GM18511 (cell line): ENCODE data around the gene BCAR3.

Experiments
- ATAC-seq: cut with Tn5 transposase; IDR thresholded peaks from one replicate; pipeline ENCODE4 v1.9.1; 2021; ENCODE audit warnings: mild to moderate bottlenecking, moderate library complexity; ENCODE audit not compliant: unreplicated experiment

BCAR3 gene

DNA sequence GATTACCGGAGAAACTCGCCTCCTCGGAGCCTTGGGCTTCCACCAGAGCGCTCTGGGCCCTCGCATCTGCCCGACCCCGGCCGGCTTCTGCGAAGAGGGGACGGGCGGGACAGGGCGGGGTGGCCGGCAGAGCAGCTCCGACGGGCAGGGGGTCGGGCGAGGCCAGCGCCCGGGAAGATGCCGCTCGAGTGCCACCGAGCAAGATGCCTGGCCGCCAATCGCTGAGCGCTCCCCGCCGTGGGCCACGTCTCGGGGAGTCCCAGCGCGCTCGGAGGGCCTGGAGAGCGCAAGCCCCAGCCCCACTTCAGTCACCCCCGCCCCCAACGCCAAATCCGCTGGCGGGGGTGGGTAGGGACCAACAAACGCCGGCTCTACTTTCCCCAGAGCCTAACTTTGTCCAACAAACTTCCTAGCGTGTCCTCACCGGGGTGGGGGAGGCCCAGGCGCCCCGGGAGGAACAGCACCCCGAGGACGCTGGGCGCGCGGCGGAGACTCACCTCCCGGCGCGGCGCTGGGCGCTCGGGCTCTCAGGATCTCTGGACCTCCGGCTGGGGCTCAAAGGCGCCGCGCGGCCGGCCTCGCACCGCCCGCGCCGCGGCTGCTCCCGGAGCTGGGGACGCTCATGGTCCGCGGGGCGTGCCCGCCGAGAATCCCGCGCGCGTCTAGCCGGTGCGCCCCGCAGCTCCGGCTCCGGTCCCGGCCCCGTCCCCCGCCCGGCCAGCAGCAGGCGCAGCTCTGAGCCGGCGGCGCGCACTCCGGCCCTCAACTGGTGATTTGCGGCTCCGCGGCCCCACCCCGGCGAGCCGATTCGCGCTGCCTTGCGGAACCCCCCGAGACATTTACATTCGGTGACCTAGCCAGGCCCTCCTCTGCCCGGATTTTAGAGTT lies at the start of gene BCAR3:
BCAR3 (minus strand) TSS at position 737 of the 888 bp plus-strand sequence. CDS start 6,907 bp downstream, outside the sequence.
- ATAC-seq, result peak; percentile 70

DNA sequence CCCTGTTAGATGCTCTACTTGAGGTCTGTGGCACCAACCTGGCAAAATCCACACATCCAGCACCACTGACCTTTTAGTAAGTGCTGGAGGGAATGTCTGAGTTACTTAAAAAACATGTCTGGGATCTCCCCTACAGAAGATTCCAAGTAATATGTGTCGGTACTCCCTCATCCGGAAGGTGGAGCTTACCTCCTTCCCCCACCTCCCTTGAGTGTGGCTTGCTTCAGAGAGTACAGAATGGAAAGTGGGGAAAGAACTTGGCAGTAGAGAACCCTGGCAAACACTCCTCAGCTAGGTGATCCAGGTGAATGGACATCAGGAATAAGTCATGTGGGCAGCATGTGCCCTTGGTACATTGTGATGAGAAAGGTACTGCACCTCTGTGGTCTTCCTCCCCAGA lies 49.0 kb upstream of the BCAR3 start:
- no peak for ATAC-seq

DNA sequence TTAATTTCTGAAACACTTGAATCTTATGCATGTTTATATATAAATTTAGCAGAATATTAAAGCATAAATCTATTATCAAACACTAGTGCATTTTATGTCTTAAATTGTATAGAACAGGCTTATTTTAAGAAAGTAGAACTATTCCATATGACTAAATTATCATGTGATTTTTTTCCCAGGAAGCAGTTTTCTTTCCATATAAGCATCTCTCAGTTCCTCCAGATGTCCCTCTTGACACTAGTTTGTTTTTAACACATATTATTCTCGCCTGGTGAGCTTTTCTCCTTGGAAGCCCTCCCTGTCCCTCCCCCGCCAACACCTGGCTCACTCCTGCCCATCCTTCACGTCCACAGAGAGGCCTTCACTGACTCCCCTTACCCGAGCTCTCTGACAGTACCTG lies 48.3 kb upstream of the BCAR3 start:
- no peak for ATAC-seq

DNA sequence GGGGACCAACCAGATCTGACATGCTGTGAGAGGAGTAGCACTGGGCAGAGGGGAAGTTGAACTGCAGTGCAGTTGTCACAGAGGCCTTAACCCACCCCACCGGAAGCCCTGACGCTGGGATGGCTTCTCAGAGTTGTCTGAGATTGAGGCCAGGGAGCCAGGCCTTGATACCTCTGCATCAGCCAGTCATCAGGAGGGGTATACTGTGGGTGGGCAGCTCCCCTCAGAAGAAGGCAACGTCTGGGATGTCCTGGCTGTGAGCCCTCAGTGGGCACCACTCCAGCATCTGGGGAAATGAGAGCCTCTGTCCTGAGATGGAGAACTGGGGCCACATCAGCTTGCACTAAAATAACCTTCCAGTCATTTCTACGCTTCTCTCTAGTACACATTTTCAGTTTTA lies 47.9 kb upstream of the BCAR3 start:
- ATAC-seq, result no peak

DNA sequence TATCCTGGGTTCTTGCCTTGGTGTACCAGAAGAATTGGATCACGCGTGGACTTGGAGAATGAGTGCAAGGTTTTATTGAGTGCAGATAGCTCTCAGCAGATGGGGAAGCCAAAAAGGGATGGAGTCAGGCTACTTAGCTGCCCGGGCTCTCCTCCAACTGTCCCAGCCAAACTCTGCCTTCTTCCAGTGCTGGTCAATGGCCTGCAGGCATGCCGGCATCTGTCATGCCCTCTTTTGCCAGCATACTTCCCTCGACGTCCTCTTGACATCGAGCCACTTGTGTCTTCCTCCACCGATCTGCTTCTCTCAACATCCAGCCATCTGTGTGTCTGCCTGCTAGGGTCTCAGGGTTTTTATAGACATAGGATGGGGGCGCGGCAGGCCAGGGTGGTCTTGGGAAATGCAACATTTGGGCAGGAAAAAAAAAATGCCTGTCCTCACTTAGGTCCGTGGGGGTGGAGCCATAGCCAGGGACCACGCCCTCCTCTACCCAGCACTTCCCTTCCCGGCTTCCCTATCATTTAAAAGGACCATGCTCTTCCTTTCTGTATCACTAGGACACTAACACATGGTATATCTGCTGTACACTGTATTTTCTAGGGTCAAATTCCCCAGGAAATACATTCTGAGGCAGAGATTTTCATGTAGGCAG lies 47.0 kb upstream of the BCAR3 start:
- ATAC-seq, result no peak

DNA sequence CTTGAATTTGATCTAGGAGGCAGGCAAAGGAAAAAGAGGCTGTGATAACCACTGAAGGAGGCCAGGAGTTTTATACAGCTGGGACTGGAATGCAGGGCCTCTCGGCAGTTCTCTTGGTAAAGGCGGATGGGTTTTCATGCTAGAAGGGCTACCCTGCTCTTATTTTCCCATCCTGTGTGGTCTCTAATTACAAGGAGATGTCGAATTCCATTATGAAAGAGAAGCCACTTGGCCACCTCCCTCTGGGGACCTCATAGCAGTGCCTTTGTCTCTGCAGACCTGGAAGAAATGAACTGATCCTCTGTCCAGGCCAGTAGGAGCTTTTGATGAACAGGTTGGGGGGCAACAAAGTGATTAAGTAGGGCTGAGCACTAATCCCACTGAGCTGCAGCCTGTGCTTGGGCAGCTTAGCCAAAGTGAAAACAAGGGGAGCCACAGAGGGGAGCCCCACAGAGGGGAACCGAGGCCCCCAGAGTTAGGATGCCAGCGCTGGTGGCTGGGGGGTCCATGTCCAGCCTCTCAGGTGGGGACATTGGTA lies 42.2 kb upstream of the BCAR3 start:
- ATAC-seq, result no peak

DNA sequence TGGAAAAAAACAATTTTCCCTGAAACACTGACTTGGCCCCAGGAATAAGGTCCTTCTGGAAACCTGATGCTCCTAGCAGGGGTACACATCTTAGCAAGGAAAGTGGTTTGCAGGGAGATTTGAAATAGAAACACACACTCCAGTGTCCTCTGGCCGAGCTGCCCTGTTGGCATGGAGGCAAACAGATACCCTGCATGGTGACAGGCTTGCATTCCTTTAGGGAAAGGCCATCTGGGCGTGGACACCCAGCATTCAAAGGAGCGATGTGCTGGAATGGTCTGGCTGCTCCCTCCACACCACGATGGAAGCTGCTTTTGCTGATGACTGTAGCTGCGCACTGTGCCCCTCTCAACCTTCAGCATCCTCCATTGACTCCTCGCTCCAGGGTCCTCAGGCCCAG lies 41.5 kb upstream of the BCAR3 start:
- ATAC-seq, result no peak

DNA sequence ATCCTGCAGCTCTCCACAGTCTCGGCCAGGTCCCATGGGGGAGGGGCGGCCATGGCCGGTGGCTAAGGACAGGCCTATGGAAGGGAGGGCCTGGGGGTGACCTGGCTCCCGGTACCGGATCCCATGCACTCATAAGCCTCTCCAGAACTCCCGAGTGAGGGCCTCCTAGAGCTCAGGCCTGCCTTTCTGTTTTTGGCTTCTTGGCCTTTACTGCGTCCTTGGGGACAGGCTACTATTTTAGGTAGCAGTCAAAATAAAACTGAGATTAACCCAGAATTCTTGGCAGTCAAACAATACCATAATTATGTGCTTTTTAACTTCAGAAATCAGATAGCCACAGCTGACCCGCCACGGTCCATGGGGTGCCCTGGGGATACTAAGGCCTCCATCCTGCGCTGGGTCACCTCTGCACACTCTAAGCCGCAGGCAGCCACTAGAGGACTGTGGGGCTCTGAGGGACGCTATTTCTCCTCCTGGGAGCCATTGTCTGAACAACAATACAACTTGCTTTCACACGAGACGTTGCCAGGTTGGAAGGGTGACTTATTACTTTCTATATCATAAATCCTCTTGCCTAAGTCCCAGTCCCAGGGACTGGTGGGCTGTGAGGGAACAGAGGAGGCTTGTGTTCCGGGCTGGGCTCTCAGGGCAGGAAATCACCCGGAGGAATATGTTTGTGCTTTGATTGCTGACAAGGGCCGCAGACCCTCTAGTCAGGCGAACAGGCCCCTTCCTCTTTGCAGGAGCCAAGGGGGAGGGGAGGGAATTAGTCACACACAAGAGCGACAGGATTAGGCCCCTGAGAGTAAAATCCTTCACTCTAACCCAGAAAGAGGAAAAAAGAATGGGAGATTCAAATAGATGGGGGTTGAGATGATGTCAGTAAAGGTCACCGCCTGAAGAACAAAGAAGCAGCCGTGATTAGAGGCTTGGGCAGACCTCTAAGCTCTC lies 40.7 kb upstream of the BCAR3 start:
- no peak for ATAC-seq

DNA sequence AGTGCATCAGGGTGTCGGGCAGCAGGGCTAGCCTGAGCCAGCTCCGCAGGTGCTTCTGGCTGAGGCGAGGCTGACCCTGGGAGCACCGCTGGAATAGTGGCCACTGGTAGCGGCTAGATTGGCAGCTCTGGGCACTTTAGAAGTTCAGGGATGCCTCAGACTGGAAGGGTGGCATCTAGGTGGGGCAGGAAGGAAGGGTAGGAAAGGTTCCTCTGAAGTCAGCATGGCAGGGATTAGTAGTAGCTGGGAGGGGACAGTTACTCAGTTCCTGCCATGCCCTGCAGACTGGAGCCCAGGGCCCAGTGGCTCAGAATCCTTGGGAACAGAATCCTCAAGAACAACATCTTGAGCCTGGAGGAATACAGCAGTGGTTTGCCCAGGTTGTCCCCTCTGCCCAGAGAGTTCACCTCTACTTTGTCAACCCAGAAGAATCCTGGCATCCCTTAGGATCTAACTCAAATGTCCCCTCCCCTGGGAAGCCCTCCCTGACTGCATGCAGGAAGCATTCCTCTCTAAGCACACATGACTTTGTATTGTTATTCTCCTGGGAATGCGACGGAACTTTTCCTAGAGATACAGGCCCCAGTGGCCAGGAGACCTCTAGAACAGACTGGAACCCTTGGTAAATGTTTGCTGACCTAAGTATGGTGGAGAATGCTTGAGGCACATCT lies 39.5 kb upstream of the BCAR3 start:
- no peak for ATAC-seq

DNA sequence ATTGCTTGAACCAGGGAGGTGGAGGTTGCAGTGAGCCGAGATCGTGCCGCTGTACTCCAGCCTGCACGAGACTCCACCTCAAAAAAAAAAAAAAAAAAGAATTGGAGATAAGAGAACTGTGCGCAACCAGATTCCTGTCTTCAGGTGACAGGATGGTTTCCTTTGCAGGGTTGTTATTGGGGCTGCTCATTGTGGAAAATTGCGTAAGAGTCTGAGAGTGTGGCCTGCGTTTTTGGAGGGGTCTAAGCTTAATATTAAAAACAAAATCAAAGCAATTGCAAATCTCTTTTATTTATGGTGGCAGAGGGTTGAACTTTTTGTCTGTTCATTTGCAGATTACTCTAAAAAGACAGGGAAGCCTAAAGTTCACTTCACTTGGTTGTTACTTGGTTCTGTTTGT lies 36.0 kb upstream of the BCAR3 start:
- no peak for ATAC-seq

DNA sequence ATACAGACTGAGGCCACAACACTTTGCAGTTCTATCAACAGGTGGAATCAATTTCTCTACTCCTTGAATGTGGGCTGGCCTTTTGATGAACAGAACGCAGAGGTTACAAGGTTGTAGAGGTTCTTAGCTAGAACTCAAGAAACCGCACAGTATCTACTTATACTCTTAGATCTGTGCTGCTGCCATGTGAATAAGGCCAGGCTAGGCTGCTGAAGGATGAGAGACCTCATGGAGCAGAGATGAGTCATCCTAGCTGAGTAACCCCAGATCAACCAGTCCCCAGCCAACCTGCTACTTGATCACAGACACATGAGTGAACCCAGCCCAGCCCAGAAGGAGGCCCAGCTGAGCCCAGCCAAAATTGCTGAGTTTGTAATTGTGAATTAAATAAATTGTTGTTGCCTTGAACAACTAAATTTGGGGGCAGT lies 35.3 kb upstream of the BCAR3 start:
- peak; percentile 39 for ATAC-seq

DNA sequence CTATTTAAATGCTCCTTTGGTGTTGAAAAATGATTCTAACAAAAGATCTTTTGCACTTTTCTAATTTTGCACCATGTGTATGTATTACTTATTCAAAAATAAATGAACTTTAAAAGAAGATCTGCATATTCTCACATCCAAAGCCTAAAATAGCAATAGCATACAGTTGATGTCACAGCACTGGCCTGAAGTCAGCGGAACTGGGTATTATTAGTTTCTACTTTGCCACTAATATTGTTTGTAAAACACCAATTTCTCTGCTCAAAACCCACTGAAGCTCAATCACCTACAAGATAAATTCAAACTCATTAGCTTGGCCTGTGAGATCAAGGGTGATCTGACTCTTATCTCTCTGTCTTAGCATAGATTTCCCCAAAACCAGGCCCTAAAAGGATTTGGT lies 34.5 kb upstream of the BCAR3 start:
- ATAC-seq, result no peak

DNA sequence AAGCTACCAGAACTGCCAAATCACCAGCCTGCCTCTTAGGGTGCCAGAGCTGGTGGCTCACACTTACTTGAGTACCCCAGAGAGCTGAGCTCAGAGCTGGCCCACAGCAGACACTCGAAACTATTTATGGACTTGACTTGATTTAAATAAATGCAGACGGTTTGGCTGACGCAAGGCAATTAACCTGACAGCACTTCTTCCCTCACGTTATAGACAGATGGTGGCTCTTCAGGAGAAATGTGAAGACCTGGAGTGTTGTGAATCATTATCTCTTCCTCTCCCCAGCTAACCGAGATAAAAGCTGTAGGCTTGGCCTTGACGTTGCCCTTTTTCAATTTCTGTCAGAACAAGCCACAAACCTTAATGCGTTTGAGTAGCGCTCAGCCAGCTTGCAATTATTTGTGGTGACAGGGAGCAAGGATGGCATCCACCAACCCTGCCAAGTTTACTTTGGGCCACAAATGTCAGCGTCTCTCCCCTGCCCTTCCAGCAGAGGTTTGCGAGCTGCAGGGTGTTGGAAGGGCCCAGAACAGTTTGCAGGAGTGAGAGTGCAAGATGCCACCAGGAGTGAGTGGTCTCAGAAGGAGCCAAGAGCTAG lies 34.0 kb upstream of the BCAR3 start:
- peak; percentile 57 for ATAC-seq

DNA sequence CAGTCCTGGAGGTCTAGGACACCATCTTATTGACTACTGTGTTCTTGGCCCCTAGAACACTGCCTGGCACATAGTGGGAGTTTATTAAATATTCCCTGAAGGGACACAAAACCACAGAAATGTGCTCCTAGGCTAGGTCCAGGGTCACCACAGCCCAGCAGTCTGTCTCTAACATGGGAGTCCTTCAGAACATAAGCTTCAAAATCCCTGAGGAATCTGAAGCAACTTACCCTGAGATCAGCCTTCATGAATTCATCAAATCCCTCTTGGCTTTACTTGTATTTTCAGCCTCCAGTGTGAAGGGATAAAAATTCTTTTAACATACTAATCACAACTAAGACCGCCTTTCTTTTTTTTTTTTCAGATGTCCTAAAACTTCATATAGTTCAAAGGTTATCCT lies 32.7 kb upstream of the BCAR3 start:
- ATAC-seq, result no peak

DNA sequence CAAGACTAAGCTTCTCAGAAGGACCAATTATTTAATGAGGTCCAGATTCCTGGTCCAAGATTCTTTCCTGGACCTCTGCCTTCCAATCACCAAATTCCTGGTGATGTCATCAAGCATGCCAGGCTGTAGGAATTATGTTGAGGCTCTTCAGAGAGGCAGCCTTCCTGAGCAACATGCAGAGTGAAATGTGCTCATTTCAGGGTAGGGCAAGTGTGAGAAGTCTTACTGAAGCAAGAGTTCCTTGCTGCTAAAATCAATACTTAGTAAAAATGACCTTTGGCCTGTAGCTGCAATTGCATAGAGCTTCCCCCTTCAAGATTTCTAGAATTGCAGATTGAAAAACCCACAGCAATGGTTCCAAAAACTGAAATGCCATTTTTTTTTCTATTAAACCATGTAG lies 31.7 kb upstream of the BCAR3 start:
- no peak for ATAC-seq

DNA sequence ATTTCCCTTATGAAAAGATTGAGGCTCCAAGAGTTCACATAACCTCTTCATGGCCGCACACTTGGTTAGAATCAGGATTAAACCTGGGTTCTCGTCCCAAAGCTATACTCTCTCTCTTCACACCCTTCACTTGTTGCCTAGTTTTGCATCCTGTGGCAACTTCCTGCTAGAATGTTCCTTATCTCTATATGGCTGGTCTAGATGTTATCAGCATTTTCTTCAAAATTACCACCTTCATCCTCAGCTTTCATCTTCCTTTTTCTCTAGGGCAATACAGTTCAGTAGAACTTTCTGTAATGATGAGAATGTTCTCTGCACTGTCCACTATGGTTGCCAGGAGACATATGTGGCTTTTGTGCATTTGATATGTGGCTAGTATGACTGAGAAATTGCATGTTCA lies 31.1 kb upstream of the BCAR3 start:
- no peak for ATAC-seq

DNA sequence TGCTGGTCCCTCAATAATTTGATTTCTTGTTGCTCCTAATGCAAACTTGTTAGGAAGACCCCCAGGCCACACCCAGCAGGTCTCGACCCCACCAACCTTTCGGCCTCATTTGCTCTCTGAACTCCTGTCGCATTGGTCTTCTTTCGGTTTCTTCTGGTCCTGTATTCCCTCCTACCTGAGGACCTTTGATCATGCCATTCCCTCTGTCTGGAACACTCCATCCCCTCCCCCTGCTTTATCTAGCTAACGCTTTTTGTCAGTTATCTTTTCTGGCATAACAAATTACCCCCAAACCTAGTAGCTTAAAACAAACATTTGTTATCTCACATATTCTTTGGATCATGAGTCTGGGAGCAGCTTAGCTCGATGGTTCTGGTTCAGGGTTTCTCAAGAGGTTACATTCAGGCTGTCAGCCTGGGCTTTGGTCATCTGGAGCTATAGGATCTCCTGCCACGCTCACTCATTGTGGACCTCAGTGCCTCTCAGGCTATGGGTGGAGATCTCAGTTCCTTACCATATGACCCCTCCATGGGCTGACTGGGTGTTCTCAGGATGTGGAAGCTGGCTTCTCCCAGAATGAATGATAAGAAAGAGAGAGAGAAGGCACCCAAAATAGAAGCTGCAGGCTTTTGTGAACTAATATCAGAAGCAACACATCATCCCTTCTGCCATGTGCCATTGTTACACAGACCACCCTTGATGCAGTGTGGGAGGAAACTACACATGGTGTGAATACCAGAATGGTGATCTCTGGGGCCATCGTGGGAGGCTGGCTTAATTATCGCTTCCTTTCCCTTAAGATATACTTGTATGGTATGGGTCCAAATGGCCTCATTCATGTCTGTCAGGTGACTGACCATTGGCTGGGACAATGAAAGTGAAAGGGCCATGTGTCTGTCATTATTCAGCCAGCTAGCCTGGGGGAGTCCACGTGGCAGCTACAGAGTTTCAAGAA lies 29.1 kb upstream of the BCAR3 start:
- no peak for ATAC-seq

DNA sequence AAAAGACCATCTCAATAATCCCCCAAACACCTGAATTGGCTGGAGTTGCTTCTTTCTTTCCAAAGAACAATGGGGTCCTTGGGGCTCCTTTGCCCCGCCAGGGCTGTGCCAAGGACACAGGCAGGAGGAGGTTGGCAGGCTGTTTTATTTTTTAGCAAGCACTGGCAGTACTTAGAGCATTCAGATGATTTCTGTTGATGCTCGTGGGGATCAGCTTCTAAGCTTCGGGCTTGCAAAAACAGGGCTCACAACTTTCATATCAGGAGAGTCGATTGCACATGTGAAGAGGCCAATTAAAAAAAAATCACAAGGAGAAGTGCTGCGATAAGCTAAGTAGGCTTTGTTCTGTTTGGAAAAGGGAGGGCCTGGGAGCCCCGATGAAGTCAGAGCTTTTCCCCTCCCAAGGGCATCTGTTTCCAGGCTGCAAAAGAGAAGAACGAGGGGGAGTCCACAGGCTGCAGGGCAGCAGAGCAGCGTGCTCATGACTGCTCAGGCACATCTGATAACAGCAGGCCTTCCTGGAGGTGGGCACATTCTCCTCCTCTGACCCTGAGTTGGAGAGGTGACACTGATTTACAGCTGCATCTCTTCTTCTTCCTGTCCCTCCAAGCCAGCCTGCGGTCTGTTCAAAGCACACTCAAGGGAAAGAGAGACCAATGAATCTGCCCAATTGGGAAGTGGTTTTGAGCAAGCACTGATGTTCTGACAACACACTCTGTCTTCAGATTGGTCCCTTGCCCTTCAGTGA lies 27.3 kb upstream of the BCAR3 start:
- peak; percentile 26 for ATAC-seq
